Uterus (tissue), 4 donors: ENCODE measurements around the gene ARHGAP29. TPM values are rescaled to one million over a fixed set of nuclear protein-coding genes. Genes with fewer than 3 reads are reported as not detected.

Source experiments
- DNase-seq, 2 donors: peaks; one replicate each; pipeline ENCODE4 v3.0.0-alpha.2; 2019 to 2020
- H3K27ac ChIP-seq, 2 donors: fragments of 200-600 bp; sonication (generic); 1 replicate in 1 of 2; 2 replicates in 1 of 2; pipeline ENCODE4 v1.5.1; 2016 to 2018
- H3K27me3 ChIP-seq, 2 donors: fragments of 200-600 bp; sonication (generic); one replicate each; pipeline ENCODE4 v1.5.1; 2018 to 2019; ENCODE audit warnings: control low read depth in 1 of 2
- H3K36me3 ChIP-seq, 2 donors: fragments of 200-600 bp; sonication (generic); one replicate each; pipeline ENCODE4 v1.5.1; 2019; ENCODE audit warnings: control low read depth in 1 of 2
- H3K4me1 ChIP-seq, 2 donors: fragments of 200-600 bp; sonication (generic); one replicate each; pipeline ENCODE4 v1.5.1; 2018 to 2019; ENCODE audit warnings: control low read depth in 1 of 2
- H3K4me3 ChIP-seq, 2 donors: fragments of 200-600 bp; sonication (generic); 1 replicate in 1 of 2; 2 replicates in 1 of 2; pipeline ENCODE4 v1.5.1; 2018 to 2019; ENCODE audit warnings: mild to moderate bottlenecking in 1 of 2
- H3K9me3 ChIP-seq, 2 donors: fragments of 200-600 bp; sonication (generic); one replicate each; pipeline ENCODE4 v1.5.1; 2019; ENCODE audit warnings: control low read depth in 1 of 2
- POLR2A ChIP-seq, 2 donors: fragments of 450-650 bp; IDR thresholded peaks; one replicate each; pipeline ENCODE4 v1.6.1; 2016; ENCODE audit warnings: antibody characterized with exemption in 2 of 2, mild to moderate bottlenecking in 1 of 2, moderate library complexity in 1 of 2
- intact Hi-C: fragments of 100-400 bp; cut with DNase I; formaldehyde crosslinking; loops from one replicate; pipeline ENCODE4 v1.15.1; 2023; ENCODE audit warnings: low total_unique reads
- total RNA-seq, 4 donors: library from RNA; depleted of rRNA in 3 of 4; stranded (reverse); fragments of >200 nt in 3 of 4; gene quantifications; one replicate each; pipeline versions ENCODE4 v1.1.0 to v1.2.4, GENCODE V29; 2014 to 2023
- TF ChIP-seq, protein P1 (sequence below), 4 experiments: fragments of 200-600 bp in 2 of 4; fragments of 450-650 bp in 2 of 4; sonication (generic) in 2 of 4; IDR thresholded peaks; one replicate each; pipeline ENCODE4 v1.5.1; 2016 to 2019; ENCODE audit warnings: antibody characterized with exemption in 4 of 4, mild to moderate bottlenecking in 2 of 4, moderate library complexity in 1 of 4
- donor health status: DM: yes; HTN: yes; CAD: no.

The ARHGAP29 gene
- total RNA-seq, 4 donors from 2014 or later, result 20.0 to 67.3 (median 38.8) TPM

DNA sequence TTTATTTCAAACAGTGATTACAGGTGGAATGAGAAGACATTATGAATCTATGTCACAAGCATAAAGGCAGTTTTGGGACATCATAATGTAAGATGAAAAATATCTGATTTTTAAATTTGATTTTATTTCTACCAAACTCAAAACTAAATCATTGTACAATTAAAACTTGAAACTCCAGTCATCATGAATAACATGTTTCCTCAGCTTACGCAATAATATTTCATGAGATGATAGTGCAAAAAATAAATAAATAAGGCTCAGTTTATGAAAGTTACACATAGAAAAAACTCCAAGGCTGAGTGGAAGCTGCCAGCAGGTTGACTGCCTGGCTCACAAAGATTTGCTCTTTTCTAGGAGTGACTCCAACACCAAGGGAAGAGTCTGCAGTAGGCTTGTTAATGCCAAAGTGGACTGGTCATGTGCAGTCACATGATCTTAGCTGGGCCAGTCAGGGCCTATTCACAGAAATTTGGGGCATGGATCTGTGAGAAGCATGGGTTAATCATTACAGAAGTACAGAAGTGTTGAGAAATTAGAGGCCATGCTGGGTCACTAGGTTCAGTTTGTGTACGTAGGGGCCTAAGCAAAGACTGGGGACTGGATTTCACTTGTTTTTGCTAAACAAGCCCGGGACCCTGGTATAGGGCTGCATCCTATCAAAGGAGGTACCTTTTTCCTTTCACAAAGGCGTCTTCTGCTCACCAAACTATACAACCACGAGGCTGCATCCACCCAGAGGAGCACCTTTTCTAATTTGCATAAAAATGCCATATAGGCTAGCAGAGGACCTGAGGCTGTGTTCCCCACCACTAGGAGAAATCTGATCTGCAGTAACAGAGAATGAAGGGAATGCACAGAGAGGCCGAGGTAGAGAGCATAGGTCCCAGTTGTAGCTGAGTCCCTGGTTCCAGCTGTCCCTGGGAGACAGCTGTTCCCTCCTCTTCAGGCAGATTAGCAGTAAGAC is 111.6 kb downstream of the ARHGAP29 start:
- no peak for DNase-seq
- Histone ChIP-seq H3K4me3 (no peak overlapping the region), H3K36me3 (no peaks in the 10 kb centered on the region), H3K27me3 (no peaks in the 10 kb centered on the region), H3K27ac (no peak overlapping the region), H3K9me3 (no peaks in the 10 kb centered on the region), H3K4me1 (no peaks in the 10 kb centered on the region)
- TF ChIP-seq, protein P1, sequence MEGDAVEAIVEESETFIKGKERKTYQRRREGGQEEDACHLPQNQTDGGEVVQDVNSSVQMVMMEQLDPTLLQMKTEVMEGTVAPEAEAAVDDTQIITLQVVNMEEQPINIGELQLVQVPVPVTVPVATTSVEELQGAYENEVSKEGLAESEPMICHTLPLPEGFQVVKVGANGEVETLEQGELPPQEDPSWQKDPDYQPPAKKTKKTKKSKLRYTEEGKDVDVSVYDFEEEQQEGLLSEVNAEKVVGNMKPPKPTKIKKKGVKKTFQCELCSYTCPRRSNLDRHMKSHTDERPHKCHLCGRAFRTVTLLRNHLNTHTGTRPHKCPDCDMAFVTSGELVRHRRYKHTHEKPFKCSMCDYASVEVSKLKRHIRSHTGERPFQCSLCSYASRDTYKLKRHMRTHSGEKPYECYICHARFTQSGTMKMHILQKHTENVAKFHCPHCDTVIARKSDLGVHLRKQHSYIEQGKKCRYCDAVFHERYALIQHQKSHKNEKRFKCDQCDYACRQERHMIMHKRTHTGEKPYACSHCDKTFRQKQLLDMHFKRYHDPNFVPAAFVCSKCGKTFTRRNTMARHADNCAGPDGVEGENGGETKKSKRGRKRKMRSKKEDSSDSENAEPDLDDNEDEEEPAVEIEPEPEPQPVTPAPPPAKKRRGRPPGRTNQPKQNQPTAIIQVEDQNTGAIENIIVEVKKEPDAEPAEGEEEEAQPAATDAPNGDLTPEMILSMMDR (IDR thresholded peaks at IDR 0.05), result no peak
- no peak for TF ChIP-seq POLR2A (IDR thresholded peaks at IDR 0.05)
- intact Hi-C loops, result no loop called here

DNA sequence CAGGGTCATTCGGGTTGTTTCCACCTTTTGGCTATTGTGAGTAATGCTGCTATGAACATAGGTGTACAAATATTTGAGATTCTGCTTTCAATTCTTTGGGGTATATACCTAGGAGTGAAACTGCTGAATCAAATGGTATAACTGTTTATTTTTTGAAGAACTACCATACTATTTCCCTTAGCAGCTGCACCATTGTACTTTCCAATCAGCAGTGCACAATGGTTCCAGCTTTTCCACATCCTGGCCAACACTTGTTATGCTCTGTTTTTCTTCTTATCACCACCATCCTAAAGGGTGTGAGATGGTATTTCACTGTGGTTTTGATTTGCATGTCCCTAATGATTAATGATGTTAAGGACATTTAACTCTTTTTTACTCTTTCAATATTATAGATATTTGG is 112.8 kb downstream of the ARHGAP29 start:
- no peaks in the 10 kb centered on the region for H3K9me3 ChIP-seq
- no peak overlapping the region for H3K4me3 ChIP-seq
- intact Hi-C loops, result no loop called here
- no peaks in the 10 kb centered on the region for H3K36me3 ChIP-seq
- no peak overlapping the region for H3K27ac ChIP-seq
- H3K27me3 ChIP-seq, result no peaks in the 10 kb centered on the region
- no peak for TF ChIP-seq POLR2A (IDR thresholded peaks at IDR 0.05)
- TF ChIP-seq, protein P1 (IDR thresholded peaks at IDR 0.05), result no peak
- no peaks in the 10 kb centered on the region for H3K4me1 ChIP-seq
- no peak for DNase-seq

- H3K27ac ChIP-seq, result no peak overlapping the region
- H3K4me3 ChIP-seq, result no peak overlapping the region
- no peaks in the 10 kb centered on the region for H3K27me3 ChIP-seq
- H3K4me1 ChIP-seq, result no peaks in the 10 kb centered on the region
- intact Hi-C loops, result no loop called here
- no peak for DNase-seq
- H3K9me3 ChIP-seq, result no peaks in the 10 kb centered on the region
- TF ChIP-seq POLR2A (IDR thresholded peaks at IDR 0.05), result no peak
- TF ChIP-seq, protein P1 (IDR thresholded peaks at IDR 0.05), result no peak
- no peaks in the 10 kb centered on the region for H3K36me3 ChIP-seq
Observed at GRCh38 chr1:94122201-94122970, 115.0 kb downstream of the ARHGAP29 start.

Other genes starting within 250 kb of the ARHGAP29 start
- gene ABCA4, start 116.4 kb downstream of the ARHGAP29 start, total RNA-seq, result 1 to 10 TPM in 2 of 4 donors, under 1 TPM in 1, not detected in 1; 0.49 to 2.0 (median 1.0) TPM
- 10 to 100 TPM; 18.4 to 53.2 (median 30.7) TPM for gene ABCD3, start 180.8 kb upstream of the ARHGAP29 start, total RNA-seq